NCI-H2107 treated with DMSO at 0.1 percent for 48 hours (cell line): ENCODE results near the gene PTPN14.

Source experiments
- DNase-seq: peaks from one replicate; lab custom pipeline; 2025; ENCODE audit not compliant: unreplicated experiment; lab: John Stamatoyannopoulos, UW

PTPN14 gene

DNA sequence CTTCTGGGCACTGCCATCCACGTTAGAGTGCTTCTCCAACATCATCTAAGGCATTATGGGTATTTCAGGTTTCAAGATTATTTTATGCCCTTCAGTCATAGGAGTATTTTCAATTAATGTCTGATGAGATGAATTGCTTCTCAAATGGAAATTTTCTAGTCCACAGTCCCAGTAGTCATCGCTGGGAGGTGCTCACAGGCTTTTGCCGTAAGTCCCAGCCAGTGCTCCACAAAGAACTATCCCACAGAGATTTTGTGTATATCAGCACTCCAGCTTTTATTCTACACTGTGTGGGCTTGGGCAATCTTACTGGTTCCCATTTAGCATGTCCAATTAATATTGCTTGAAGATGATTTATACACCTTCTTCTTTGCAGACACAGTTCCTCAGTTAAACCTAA, 209.5 kb downstream of the PTPN14 start:
- DNase-seq, result no peak

DNA sequence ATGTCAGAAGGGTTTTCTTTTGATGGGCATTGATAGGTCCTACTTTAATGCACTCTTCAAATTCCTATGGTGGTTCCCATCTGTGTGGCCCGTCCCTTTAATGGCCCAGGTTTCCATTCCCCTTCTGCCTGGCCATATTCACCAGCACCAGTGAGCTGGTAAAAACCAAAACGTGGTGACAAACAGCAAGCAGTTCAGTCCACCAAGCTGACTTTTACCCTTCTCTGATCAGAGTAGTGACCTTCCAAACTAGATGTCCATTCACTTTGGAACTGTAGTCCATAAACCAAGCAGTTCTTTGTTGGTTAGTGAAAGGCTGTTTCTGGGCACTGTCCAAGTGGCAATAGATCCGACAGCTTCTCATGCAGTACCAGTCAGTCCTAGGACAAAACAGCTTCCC, 209.9 kb downstream of the PTPN14 start:
- DNase-seq, result no peak

DNA sequence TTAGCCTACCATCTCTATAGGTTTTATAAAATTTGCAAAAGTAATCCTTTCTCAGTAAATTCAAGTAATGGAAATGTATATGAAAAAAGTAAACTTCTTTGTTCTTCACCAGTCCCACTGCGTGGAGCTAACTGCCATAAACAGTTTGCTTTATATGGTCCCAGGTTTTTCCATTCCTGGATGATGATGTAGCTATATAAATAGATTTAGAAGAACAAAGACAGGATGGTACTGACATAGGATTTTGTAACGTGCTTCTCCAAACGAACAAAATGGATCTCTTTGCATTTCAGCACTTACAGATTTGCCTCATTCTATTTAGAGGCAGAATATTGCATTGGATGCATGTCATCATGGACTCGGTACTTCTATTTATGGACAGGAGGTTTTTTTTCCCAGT, 213.2 kb downstream of the PTPN14 start:
- no peak for DNase-seq

DNA sequence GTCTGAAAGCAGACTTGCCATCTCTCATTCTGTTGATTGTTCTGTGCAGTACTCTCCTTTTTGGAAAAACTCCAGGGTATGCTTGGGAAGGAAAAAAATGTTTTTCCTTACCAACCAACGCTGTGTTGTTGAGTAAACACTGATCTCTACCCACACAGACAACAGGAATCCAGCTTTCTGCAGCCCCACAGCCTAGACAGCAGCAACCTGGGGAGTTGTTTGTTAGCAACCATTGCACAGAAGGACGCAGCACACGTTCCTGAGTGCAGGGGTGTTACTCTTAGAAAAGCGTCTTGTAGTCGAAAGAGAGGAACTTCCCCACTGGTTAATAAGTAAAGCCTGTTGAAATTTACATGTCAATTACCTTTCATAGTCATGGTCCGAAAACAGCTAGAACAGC, 213.9 kb downstream of the PTPN14 start:
- DNase-seq, result no peak

DNA sequence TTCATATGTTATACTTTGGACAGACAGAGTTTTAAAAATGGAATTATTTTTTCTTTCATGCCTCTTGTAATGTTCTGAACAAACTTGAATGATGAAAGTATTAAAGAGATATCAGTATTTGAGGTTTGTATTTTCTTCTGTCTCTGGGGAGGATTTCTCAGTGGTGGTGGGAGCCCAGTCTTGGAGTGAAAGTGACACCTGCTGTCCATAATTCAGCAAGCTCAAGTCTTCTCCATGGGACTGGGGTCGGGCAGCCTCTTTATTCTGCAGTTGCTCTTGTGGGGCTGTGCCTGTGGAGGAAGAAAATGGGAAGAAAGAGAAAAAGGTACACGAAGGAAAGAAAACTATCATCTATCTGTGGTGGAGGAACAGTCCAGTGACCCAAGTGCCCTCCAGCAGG, 214.4 kb downstream of the PTPN14 start:
- no peak for DNase-seq

GRCh38 chr1:214335567-214335966, 215.8 kb downstream of the PTPN14 start:
- peak; percentile 20 for DNase-seq

DNA sequence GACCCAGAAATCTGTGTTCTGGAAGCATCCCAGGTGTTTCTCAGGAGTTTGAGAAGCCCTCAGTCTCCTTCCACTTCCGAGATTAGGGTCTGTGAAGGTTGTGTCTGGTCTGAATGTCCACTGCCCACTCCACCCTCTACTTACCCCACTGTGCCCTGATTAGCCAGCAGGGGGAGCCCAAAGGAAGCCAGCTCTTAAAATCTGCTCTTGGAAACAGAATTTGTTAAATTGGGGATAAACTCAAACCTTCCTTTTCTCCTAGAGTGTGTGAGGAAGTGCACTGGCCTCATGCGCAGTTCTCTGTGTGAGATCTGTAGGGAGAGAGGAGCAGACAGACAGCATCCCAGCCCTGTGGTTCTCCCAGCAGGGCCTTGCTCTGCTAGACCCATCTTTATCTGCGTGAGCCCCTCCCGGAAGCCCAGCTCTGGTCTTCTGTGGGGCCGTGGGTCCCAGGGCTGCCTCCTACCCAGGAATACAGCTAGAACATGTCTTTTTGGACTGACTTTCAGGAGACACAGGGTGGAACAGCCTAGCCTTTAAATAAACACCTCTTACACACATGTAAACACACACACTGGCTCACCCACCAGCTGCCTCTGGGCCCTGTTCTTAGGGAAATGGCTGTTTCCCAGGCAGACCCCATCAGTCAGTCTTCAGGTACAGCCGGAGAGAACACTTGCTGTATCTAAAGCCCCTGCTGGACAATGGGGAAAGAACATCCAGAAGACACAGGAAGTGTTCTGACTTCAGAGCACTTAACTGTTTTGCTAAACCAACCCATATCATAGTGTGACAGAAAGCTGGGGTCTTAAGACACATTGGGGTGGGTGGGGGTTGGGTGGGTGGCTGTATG, 218.2 kb downstream of the PTPN14 start:
- DNase-seq, result peak; percentile 6

- peak; percentile 12 for DNase-seq
Observed at GRCh38 chr1:214331827-214332423, 219.5 kb downstream of the PTPN14 start.

- DNase-seq, result no peak
Observed at GRCh38 chr1:214331180-214331579, 220.2 kb downstream of the PTPN14 start.

- no peak for DNase-seq
Observed at GRCh38 chr1:214330715-214331114, 220.7 kb downstream of the PTPN14 start.

DNA sequence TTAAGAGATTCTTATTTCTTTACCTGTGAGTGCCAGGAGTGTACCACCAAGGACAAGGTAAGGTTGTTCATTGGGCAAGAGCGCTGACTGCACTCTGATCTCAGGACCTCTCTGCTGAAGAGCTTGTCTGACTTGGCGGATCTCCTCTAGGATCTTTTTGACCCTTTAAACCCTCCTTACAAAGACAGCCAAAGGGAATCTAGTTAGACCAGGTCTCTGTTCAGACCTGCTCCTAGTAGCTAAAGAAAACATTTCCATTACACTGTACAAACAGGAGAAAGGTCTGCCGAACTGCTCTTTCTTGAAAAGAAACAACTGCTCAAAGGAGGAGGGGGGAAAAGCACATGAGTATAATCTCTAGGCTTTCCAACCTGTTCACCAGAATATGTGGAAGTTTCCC, 221.2 kb downstream of the PTPN14 start:
- no peak for DNase-seq

DNA sequence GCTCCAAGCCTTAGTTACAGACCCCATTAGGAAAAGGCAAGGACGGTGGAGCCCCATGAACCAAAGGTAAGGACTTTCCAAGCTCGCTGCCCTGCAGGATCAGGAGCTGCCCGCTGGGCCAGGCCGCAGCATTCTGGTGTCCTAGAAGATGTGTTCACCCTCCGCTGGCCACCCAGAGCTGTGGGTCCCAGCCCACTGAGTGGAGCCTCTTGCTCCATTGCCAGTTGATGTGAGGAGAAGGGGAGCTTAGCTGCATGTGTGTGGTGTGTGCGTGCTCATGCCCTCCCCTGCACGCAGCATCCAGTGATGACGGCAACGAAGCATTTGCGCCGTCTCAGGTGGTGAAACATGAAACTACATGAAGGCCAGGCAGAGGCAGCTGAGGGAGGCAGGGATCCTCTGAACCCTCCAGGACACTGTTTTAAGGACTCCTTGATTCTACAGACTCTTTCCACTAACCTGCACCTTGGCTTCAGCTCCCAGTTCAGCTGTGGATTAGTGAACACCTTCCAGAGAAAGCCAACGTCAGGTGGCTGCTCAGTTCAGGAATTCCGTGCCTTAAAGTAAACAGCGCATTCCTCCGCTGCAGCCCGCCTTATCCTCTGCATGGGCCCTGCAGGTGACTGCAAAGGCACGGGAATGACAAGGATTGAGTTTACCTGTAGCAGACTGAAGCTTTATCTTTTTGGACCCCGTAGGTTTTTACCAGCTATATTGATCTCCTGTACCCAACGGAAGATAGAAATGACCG, 221.8 kb downstream of the PTPN14 start:
- DNase-seq, result no peak

- peak; percentile 75 for DNase-seq
Observed at GRCh38 chr1:214328770-214329469, 222.5 kb downstream of the PTPN14 start.

GRCh38 chr1:214327514-214327913, 223.9 kb downstream of the PTPN14 start:
- DNase-seq, result no peak

DNA sequence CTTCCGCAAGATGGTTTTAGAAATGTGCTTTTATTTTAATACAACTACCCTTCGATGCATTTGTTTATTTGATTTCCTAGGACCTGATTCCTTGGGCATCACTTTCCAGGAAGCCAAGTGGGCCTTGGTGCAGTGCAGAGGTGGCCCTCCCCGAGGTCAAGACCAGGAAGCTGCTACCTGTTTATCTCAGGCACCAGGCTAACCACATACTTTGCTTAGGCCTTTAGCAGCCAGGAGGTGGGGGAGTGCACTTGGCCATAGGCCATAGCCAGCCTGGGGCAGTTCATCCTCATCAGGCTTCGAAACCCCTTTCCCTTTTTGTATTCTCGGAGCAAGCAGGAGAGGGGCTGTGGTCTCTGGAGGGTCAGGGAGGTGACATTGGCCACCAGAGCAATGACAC, 225.0 kb downstream of the PTPN14 start:
- DNase-seq, result no peak

DNA sequence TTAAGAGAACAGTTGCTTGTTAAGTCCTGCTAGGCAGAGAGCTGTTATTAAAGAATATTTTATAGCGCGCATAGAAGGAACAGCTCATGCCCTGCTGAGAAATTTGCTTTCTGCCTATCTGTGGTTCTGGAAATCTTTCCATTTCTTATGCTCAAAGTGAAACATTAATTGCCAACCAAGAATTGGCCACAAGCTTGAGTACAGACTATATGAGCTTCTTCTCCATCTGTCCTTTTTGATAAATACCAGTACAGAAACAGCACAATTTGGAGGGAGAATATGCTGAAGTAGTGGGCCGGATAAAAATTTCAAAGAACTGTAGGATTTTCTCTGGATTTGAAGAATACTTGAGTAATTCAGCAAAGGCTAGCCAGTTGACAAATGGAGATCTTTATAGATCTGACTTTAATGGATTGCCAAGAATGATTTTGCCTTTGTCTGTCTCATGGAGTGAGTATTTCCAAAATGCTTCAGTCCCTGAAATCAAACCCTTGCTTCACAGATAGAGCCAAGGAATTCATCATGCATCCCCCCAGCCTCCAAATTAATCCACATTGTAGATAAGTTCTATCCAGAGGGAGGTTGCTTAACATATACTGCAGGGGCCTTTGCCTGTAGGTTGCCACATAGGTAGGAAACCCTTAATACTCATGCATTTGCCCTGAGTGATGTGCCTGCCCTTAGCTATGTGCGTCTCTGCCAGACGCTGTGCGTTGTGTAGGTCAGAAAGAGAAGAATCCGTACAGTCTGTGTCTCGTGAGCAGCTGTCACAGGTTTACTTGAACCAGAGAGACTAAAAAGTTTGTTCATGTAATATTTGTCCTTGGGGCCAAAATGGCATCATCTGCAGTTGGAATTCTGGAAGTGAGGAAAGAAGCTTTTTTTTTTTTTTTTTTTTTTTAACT, 226.3 kb downstream of the PTPN14 start:
- no peak for DNase-seq

- DNase-seq, result no peak
Observed at GRCh38 chr1:214321705-214322453, 229.5 kb downstream of the PTPN14 start.

DNA sequence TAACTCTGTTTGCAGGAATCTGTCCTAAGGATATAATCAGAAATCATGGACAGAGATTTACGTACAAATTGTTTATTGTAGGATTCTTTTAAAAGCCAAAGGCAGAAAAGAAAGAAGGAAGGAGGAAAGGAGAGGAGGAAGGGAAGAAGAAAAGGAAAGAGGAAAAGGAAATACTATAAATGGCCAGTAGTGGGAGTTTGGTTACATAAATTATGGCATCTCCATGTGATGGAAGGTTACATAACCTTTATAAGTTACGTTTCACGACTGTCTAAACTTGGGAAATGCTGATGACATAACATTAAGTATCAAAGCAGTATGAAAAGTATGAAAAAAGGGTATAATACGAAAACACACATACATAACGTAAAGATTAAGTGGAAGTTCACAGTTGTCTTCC, 231.5 kb downstream of the PTPN14 start:
- DNase-seq, result no peak

- no peak for DNase-seq
Observed at GRCh38 chr1:214318956-214319736, 232.3 kb downstream of the PTPN14 start.
